Measurements from ENCODE around the gene DGKH. TPM values are rescaled to one million over a fixed set of nuclear protein-coding genes. Genes with fewer than 3 reads are reported as not detected.

The DGKH gene
- total and polyA plus RNA-seq, 2 of the 13 experiments (the other 11 are each of a cell fraction or from before 2014, with no cell fraction given): 0.01 to 0.13 TPM

- TF ChIP-seq ZNF317 (CRISPR knock-in tag; IDR thresholded peaks at IDR 0.05): peak; percentile 87
- no peak for TF ChIP-seq ZNF629 (CRISPR knock-in tag; conservative IDR thresholded peaks at IDR 0.05)
- Histone ChIP-seq H3K36me3 (replicated peaks in 1 of 2; ENCODE audit: control insufficient read depth in 1 of 2, insufficient read depth in 2 of 2, low read length in 2 of 2) (no peaks in the 10 kb centered on the region), H2AFZ (ENCODE audit: low read length) (no peak overlapping the region), H3K4me1 (ENCODE audit: insufficient read depth, low read length) (peaks cover 8% of the 10 kb centered on the region), H3K4me2 (ENCODE audit: low read depth, low read length) (no peak overlapping the region), H3K9me3 (ENCODE audit: low read length) (no peaks in the 10 kb centered on the region), H3K27me3 (ENCODE audit: control insufficient read depth in 1 of 2, insufficient read depth in 2 of 2, low read length in 2 of 2) (peaks cover 5 to 32% of the 10 kb centered on the region in 2 experiments; a peak in 3 of 5 replicates), H3K27ac (ENCODE audit: extremely low read length, insufficient read depth, low read length) (no peak overlapping the region), H3K79me2 (ENCODE audit: insufficient read depth, low read length) (no peaks in the 10 kb centered on the region), H3K4me3 (replicated peaks in 1 of 3; ENCODE audit: insufficient read depth in 1 of 3, low read depth in 2 of 3, low read length in 3 of 3) (no peak overlapping the region), H4K20me1 (ENCODE audit: insufficient read depth, low read length) (no peaks in the 10 kb centered on the region), H3K9ac (ENCODE audit: insufficient read depth, low read depth, low read length) (no peak overlapping the region)
- CTCF ChIA-PET (ENCODE audit: low intra/inter-chr PET ratio, low total read pairs): no interaction called here
- no TSS peak for BruUV-seq (replicated peaks)
- in situ Hi-C loops (cut with HindIII; ENCODE audit: extremely low pct_ligation_motif_present, low pct_unique_long_range_greater_than_20kb): no loop called here
- ATAC-seq (no peak), FAIRE-seq (no peak), DNase-seq (ENCODE audit: low spot score) (no peak)
- intact Hi-C loops (cut with micrococcal nuclease; ENCODE audit: unreplicated experiment): no loop called here
- POLR2A ChIA-PET: no interaction called here
These were observed 12.4 kb upstream of the DGKH start for GRCh38 chr13:42035905-42036521.

- CTCF ChIA-PET (ENCODE audit: low intra/inter-chr PET ratio, low total read pairs): no interaction called here
- ATAC-seq: no peak
These were observed 11.7 kb upstream of the DGKH start for GRCh38 chr13:42036711-42037110.

More at GRCh38 chr13:42036711-42037110, 11.7 kb upstream of the DGKH start:
- BruUV-seq (replicated peaks): no TSS peak
- Histone ChIP-seq H3K9ac (ENCODE audit: insufficient read depth, low read depth, low read length) (no peak overlapping the region), H3K27ac (ENCODE audit: extremely low read length, insufficient read depth, low read length) (no peak overlapping the region), H3K4me2 (ENCODE audit: low read depth, low read length) (no peak overlapping the region), H3K4me1 (ENCODE audit: insufficient read depth, low read length) (peaks cover 15% of the 10 kb centered on the region), H3K27me3 (ENCODE audit: control insufficient read depth in 1 of 2, insufficient read depth in 2 of 2, low read length in 2 of 2) (peaks cover 8 to 39% of the 10 kb centered on the region in 2 experiments; a peak in 4 of 5 replicates), H3K79me2 (ENCODE audit: insufficient read depth, low read length) (no peaks in the 10 kb centered on the region), H3K9me3 (ENCODE audit: low read length) (no peaks in the 10 kb centered on the region), H2AFZ (ENCODE audit: low read length) (no peak overlapping the region), H4K20me1 (ENCODE audit: insufficient read depth, low read length) (no peaks in the 10 kb centered on the region), H3K36me3 (replicated peaks in 1 of 2; ENCODE audit: control insufficient read depth in 1 of 2, insufficient read depth in 2 of 2, low read length in 2 of 2) (no peaks in the 10 kb centered on the region), H3K4me3 (replicated peaks in 1 of 3; ENCODE audit: insufficient read depth in 1 of 3, low read depth in 2 of 3, low read length in 3 of 3) (no peak overlapping the region)
- in situ Hi-C loops (cut with HindIII; ENCODE audit: extremely low pct_ligation_motif_present, low pct_unique_long_range_greater_than_20kb): no loop called here
- DNase-seq (ENCODE audit: low spot score) (no peak), FAIRE-seq (no peak)
- TF ChIP-seq SCMH1 (CRISPR knock-in tag; IDR thresholded peaks at IDR 0.05; ENCODE audit: borderline replicate concordance) (no peak), JUNB (CRISPR knock-in tag; IDR thresholded peaks at IDR 0.05; ENCODE audit: borderline replicate concordance) (no peak), CEBPB (IDR thresholded peaks at IDR 0.05; ENCODE audit: borderline replicate concordance, low read depth, low read length) (no peak), CHD4 (IDR thresholded peaks at IDR 0.05; ENCODE audit: borderline replicate concordance, low read length) (no peak), RCOR2 (CRISPR knock-in tag; IDR thresholded peaks at IDR 0.05) (no peak), SMARCE1 (IDR thresholded peaks at IDR 0.05; ENCODE audit: borderline replicate concordance) (no peak), LBX2 (CRISPR knock-in tag; IDR thresholded peaks at IDR 0.05; ENCODE audit: borderline replicate concordance) (no peak), ZNF282 (IDR thresholded peaks at IDR 0.05; ENCODE audit: partially characterized antibody) (no peak), ZNF512 (CRISPR knock-in tag; IDR thresholded peaks at IDR 0.05) (no peak), PRPF4 (IDR thresholded peaks at IDR 0.05; ENCODE audit: low read depth, low read length, poor library complexity, severe bottlenecking) (no peak), ZBTB42 (CRISPR knock-in tag; IDR thresholded peaks at IDR 0.05) (no peak), NFYC (CRISPR knock-in tag; IDR thresholded peaks at IDR 0.05) (no peak), YEATS4 (CRISPR knock-in tag; IDR thresholded peaks at IDR 0.05; ENCODE audit: borderline replicate concordance) (no peak)
- POLR2A ChIA-PET: no interaction called here
- WGBS (ENCODE audit: low lambda C conversion rate): 66% methylated on average over 3 of the region's 3 CpGs
- intact Hi-C loops (cut with micrococcal nuclease; ENCODE audit: unreplicated experiment): no loop called here
